GM18873 (cell line): Measurements from ENCODE around the gene KCNK18.
"Not testable (repeated sequence)": the region's sequence is repeated elsewhere in the genome, so short reads cannot be mapped to it uniquely, and the experiment has no call there.

Source experiments
- ATAC-seq: cut with Tn5 transposase; IDR thresholded peaks from one replicate; pipeline ENCODE4 v1.9.1; 2021; ENCODE audit warnings: mild to moderate bottlenecking, moderate library complexity, moderate number of reproducible peaks; ENCODE audit not compliant: unreplicated experiment, low FRiP score

KCNK18 gene

GRCh38 chr10:117217196-117217761, 20.0 kb downstream of the KCNK18 start:
- no peak for ATAC-seq

- no peak for ATAC-seq
Observed at GRCh38 chr10:117218654-117219053, 21.4 kb downstream of the KCNK18 start.

- ATAC-seq, result no peak
Observed at GRCh38 chr10:117221156-117221711, 23.9 kb downstream of the KCNK18 start.

- ATAC-seq, result no peak
Observed at GRCh38 chr10:117222552-117222951, 25.3 kb downstream of the KCNK18 start.

- no peak for ATAC-seq
Observed at GRCh38 chr10:117222976-117223692, 25.8 kb downstream of the KCNK18 start.

GRCh38 chr10:117223693-117224430, 26.6 kb downstream of the KCNK18 start:
- ATAC-seq, result no peak

GRCh38 chr10:117224881-117225280, 27.6 kb downstream of the KCNK18 start:
- ATAC-seq, result no peak

GRCh38 chr10:117226813-117227451, 29.6 kb downstream of the KCNK18 start:
- ATAC-seq, result no peak

GRCh38 chr10:117228210-117228609, 30.9 kb downstream of the KCNK18 start:
- no peak for ATAC-seq

GRCh38 chr10:117230107-117230506, 32.8 kb downstream of the KCNK18 start:
- not testable (repeated sequence) for ATAC-seq

GRCh38 chr10:117237401-117237991, 40.2 kb downstream of the KCNK18 start:
- ATAC-seq, result no peak

- ATAC-seq, result no peak
Observed at GRCh38 chr10:117239051-117239450, 41.8 kb downstream of the KCNK18 start.

- ATAC-seq, result no peak
Observed at GRCh38 chr10:117239721-117240620, 42.7 kb downstream of the KCNK18 start.

GRCh38 chr10:117240621-117241529, 43.6 kb downstream of the KCNK18 start, which contains the start of gene SLC18A2:
SLC18A2 (plus strand) TSS chr10:117241114; CDS start chr10:117241694, 580 bp downstream.
- ATAC-seq, result no peak

- no peak for ATAC-seq
Observed at GRCh38 chr10:117241541-117242462, 44.5 kb downstream of the KCNK18 start.

GRCh38 chr10:117242463-117242832, 45.2 kb downstream of the KCNK18 start:
- ATAC-seq, result no peak

- ATAC-seq, result no peak
Observed at GRCh38 chr10:117246997-117247671, 49.8 kb downstream of the KCNK18 start.
